IMR-90 (cell line): Measurements from ENCODE around the gene MICAL2. TPM values are rescaled to one million over a fixed set of nuclear protein-coding genes. Genes with fewer than 3 reads are reported as not detected.

Source experiments
- ATAC-seq: fragments of 200-7000 bp; cut with Tn5 transposase; 2 replicates; pipeline ENCODE4 v1.9.1; 2020; ENCODE audit warnings: low read depth, mild to moderate bottlenecking, moderate library complexity
- BruUV-seq: library from RNA; stranded (reverse); fragments of 400-500 nt; replicated peaks from 2 replicates; lab custom pipeline; 2021; lab: Mats Ljungman, UMichigan
- CTCF ChIA-PET: fragments of 300-600 bp; formaldehyde crosslinking; extraction: SDS; loops from one replicate; lab custom pipeline; 2021; ENCODE audit warnings: antibody characterized with exemption; lab: Yijun Ruan, JAX
- POLR2A ChIA-PET: fragments of 300-600 bp; sonication (Branson Sonifier 250); formaldehyde crosslinking; loops from one replicate; lab custom pipeline; 2022; ENCODE audit warnings: antibody characterized with exemption; ENCODE audit not compliant: unreplicated experiment; lab: Charles Lee
- DNase-seq: peaks from one replicate; pipeline ENCODE4 v3.0.0; 2013
- H2AFZ ChIP-seq: replicated peaks from 2 replicates; pipeline ENCODE3; 2013; ENCODE audit warnings: low read length, mild to moderate bottlenecking; ENCODE audit not compliant: poor library complexity
- H2AK5ac ChIP-seq: 2 replicates; pipeline ENCODE4 v1.6.1; 2013; ENCODE audit warnings: low read depth, low read length, inconsistent platforms
- H2AK9ac ChIP-seq: replicated peaks from 2 replicates; pipeline ENCODE3; 2013; ENCODE audit warnings: mild to moderate bottlenecking, low read depth, low read length, moderate library complexity; ENCODE audit not compliant: poor library complexity
- H2BK120ac ChIP-seq: 2 replicates; pipeline ENCODE4 v1.6.1; 2013; ENCODE audit warnings: low read depth, low read length, inconsistent platforms
- H2BK15ac ChIP-seq: 3 replicates; pipeline ENCODE4 v1.6.1; 2013; ENCODE audit warnings: low read depth, low read length, inconsistent platforms
- H2BK20ac ChIP-seq: 2 replicates; pipeline ENCODE4 v1.6.1; 2013; ENCODE audit warnings: low read depth, mild to moderate bottlenecking, inconsistent platforms, low read length, moderate library complexity
- H2BK5ac ChIP-seq: 2 replicates; pipeline ENCODE4 v1.6.1; 2013; ENCODE audit warnings: mild to moderate bottlenecking, low read depth, low read length, inconsistent platforms; ENCODE audit not compliant: poor library complexity, severe bottlenecking
- H3K14ac ChIP-seq: replicated peaks from 2 replicates; pipeline ENCODE4 v1.6.1; 2013; ENCODE audit warnings: low read depth, low read length, inconsistent platforms
- H3K18ac ChIP-seq: 2 replicates; pipeline ENCODE4 v1.6.1; 2013; ENCODE audit warnings: low read depth, low read length, control low read depth
- H3K23ac ChIP-seq: 2 replicates; pipeline ENCODE4 v1.6.1; 2013; ENCODE audit warnings: low read depth, low read length, inconsistent platforms
- H3K27ac ChIP-seq: 2 replicates; pipeline ENCODE4 v1.5.1; 2013; ENCODE audit warnings: mild to moderate bottlenecking, control low read depth, low read length; ENCODE audit not compliant: insufficient read depth
- H3K27me3 ChIP-seq: 2 replicates; pipeline ENCODE4 v1.6.1; 2013; ENCODE audit warnings: low read length; ENCODE audit not compliant: control insufficient read depth, insufficient read depth
- H3K36me3 ChIP-seq: 2 replicates; pipeline ENCODE4 v1.6.1; 2013; ENCODE audit warnings: low read length, mixed read lengths; ENCODE audit not compliant: control insufficient read depth, insufficient read depth
- H3K4ac ChIP-seq: 2 replicates; pipeline ENCODE4 v1.6.1; 2013; ENCODE audit warnings: low read depth, low read length, inconsistent platforms
- H3K4me1 ChIP-seq: 2 replicates; pipeline ENCODE4 v1.6.1; 2013; ENCODE audit warnings: low read length, mixed read lengths; ENCODE audit not compliant: control insufficient read depth, insufficient read depth
- H3K4me2 ChIP-seq: 2 replicates; pipeline ENCODE4 v1.6.1; 2013; ENCODE audit warnings: low read depth, mild to moderate bottlenecking, control low read depth, low read length, moderate library complexity
- H3K4me3 ChIP-seq: 2 replicates; pipeline ENCODE4 v1.5.1; 2013; ENCODE audit warnings: low read depth, mild to moderate bottlenecking, control low read depth, low read length, moderate library complexity; ENCODE audit not compliant: insufficient read depth
- H3K56ac ChIP-seq: 2 replicates; pipeline ENCODE4 v1.6.1; 2013; ENCODE audit warnings: low read length, inconsistent platforms; ENCODE audit not compliant: insufficient read depth; ENCODE audit errors: extremely low read depth
- H3K79me1 ChIP-seq, 2 experiments: 2 replicates each; pipeline ENCODE4 v1.6.1; 2013; ENCODE audit warnings: low read length in 2 of 2, inconsistent platforms in 1 of 2, low read depth in 1 of 2
- H3K9ac ChIP-seq: 2 replicates; pipeline ENCODE4 v1.6.1; 2013; ENCODE audit warnings: low read depth, low read length, control low read depth
- H3K9me1 ChIP-seq: 2 replicates; pipeline ENCODE4 v1.6.1; 2013; ENCODE audit warnings: low read length, inconsistent platforms; ENCODE audit not compliant: insufficient read depth
- H3K9me3 ChIP-seq: 2 replicates; pipeline ENCODE4 v1.6.1; 2013; ENCODE audit warnings: low read length; ENCODE audit not compliant: control insufficient read depth, insufficient read depth
- H4K20me1 ChIP-seq: 2 replicates; pipeline ENCODE4 v1.6.1; 2013; ENCODE audit warnings: low read length, inconsistent platforms; ENCODE audit not compliant: insufficient read depth
- H4K5ac ChIP-seq: 2 replicates; pipeline ENCODE4 v1.6.1; 2013; ENCODE audit warnings: mild to moderate bottlenecking, low read depth, low read length, control low read depth
- H4K8ac ChIP-seq, 2 experiments: 2 replicates each; pipeline ENCODE4 v1.6.1; 2013; ENCODE audit warnings: low read depth in 2 of 2, low read length in 2 of 2, control low read depth in 1 of 2, inconsistent platforms in 1 of 2
- H4K91ac ChIP-seq: 2 replicates; pipeline ENCODE4 v1.6.1; 2013; ENCODE audit warnings: low read depth, low read length, inconsistent platforms; ENCODE audit not compliant: insufficient read depth
- BHLHE40 ChIP-seq: fragments of 150-350 bp; IDR thresholded peaks from 2 replicates; pipeline ENCODE4 v1.6.1; 2016; ENCODE audit warnings: mild to moderate bottlenecking, low read depth, low read length
- CEBPB ChIP-seq: IDR thresholded peaks from 2 replicates; pipeline ENCODE4 v1.6.1; 2012; ENCODE audit warnings: low read depth, low read length, improper control_type of control experiment
- CHD1 ChIP-seq: IDR thresholded peaks from 2 replicates; pipeline ENCODE4 v1.6.1; 2012; ENCODE audit warnings: low read depth, low read length, improper control_type of control experiment
- FOS ChIP-seq: fragments of 150-350 bp; IDR thresholded peaks from 2 replicates; pipeline ENCODE4 v1.6.1; 2016; ENCODE audit warnings: low read depth, low read length
- MAFK ChIP-seq: IDR thresholded peaks from 2 replicates; pipeline ENCODE4 v1.6.1; 2012; ENCODE audit warnings: low read depth, low read length, improper control_type of control experiment
- MAZ ChIP-seq: IDR thresholded peaks from 2 replicates; pipeline ENCODE4 v1.6.1; 2012; ENCODE audit warnings: low read depth, mild to moderate bottlenecking, low read length, improper control_type of control experiment, moderate library complexity, borderline replicate concordance
- MXI1 ChIP-seq: IDR thresholded peaks from 2 replicates; pipeline ENCODE4 v1.6.1; 2012; ENCODE audit warnings: low read depth, mild to moderate bottlenecking, low read length, moderate library complexity, borderline replicate concordance
- NFE2L2 ChIP-seq: fragments of 150-350 bp; IDR thresholded peaks from 2 replicates; pipeline ENCODE4 v1.6.1; 2016; ENCODE audit warnings: low read depth, mild to moderate bottlenecking, low read length
- POLR2A ChIP-seq: IDR thresholded peaks from 2 replicates; pipeline ENCODE4 v1.6.1; 2012; ENCODE audit warnings: mild to moderate bottlenecking, low read depth, low read length
- RAD21 ChIP-seq: IDR thresholded peaks from 2 replicates; pipeline ENCODE4 v1.6.1; 2012; ENCODE audit warnings: low read length, improper control_type of control experiment
- RCOR1 ChIP-seq: IDR thresholded peaks from 2 replicates; pipeline ENCODE4 v1.6.1; 2012; ENCODE audit warnings: mild to moderate bottlenecking, low read length, improper control_type of control experiment; ENCODE audit not compliant: insufficient replicate concordance
- RFX5 ChIP-seq: IDR thresholded peaks from 2 replicates; pipeline ENCODE4 v1.8.0; 2012; ENCODE audit warnings: low read depth, mild to moderate bottlenecking, low read length, moderate library complexity
- SMC3 ChIP-seq: fragments of 150-350 bp; IDR thresholded peaks from 2 replicates; pipeline ENCODE4 v1.6.1; 2016; ENCODE audit warnings: low read depth, mild to moderate bottlenecking, antibody characterized with exemption, low read length, moderate library complexity
- WGBS, 2 experiments: methylation state at CpG; one replicate each; pipeline versions ENCODE4 v1.1.5 to v1.1.7; 2013; ENCODE audit warnings: missing lambda C conversion rate in 2 of 2; ENCODE audit not compliant: insufficient read length in 1 of 2; ENCODE audit errors: extremely low coverage in 2 of 2; 5-methylcytosine and 5-hydroxymethylcytosine counted together
- dilution Hi-C: fragments of 300-500 bp; cut with HindIII; formaldehyde crosslinking; loops from one replicate; pipeline ENCODE4 v1.14.3; 2018; ENCODE audit warnings: low sequenced_read_pairs; ENCODE audit not compliant: unreplicated experiment
- in situ Hi-C: fragments of 300-500 bp; cut with MboI; formaldehyde crosslinking; loops from 3 replicates; pipeline ENCODE4 v1.14.3; 2019; ENCODE audit warnings: low sequenced_read_pairs, inconsistent platforms, mixed read lengths
- intact Hi-C: fragments of 100-400 bp; cut with micrococcal nuclease; formaldehyde crosslinking; loops from 2 replicates; pipeline ENCODE4 v1.10.0; 2022
- polyA plus RNA-seq, 3 experiments: library from polyadenylated mRNA; depleted of rRNA; stranded (reverse); fragments of >200 nt; gene quantifications; 2 replicates each; pipeline ENCODE4 v1.2.3, GENCODE V29; 2012; ENCODE audit warnings: low replicate concordance in 1 of 3
- total RNA-seq: library from RNA; depleted of rRNA; stranded (reverse); fragments of >200 nt; gene quantifications from 2 replicates; pipeline ENCODE4 v1.2.3, GENCODE V29; 2012
- TF ChIP-seq, protein P1 (sequence below): conservative IDR thresholded peaks from 2 replicates; pipeline ENCODE4 v1.5.1; 2012; ENCODE audit warnings: mild to moderate bottlenecking, low read depth, low read length, improper control_type of control experiment
- TF ChIP-seq, protein P2 (sequence below): fragments of 150-350 bp; IDR thresholded peaks from 2 replicates; pipeline ENCODE4 v1.6.1; 2016; ENCODE audit warnings: low read depth, mild to moderate bottlenecking, low read length, moderate library complexity, borderline replicate concordance
- TF ChIP-seq, protein P3 (sequence below): fragments of 150-350 bp; IDR thresholded peaks from 2 replicates; pipeline ENCODE4 v1.6.1; 2017; ENCODE audit warnings: mild to moderate bottlenecking, antibody characterized with exemption, low read length, low read depth

Gene MICAL2
- total and polyA plus RNA-seq, 2 of the 4 experiments (the other 2 are of a cell fraction), result 170 to 336 TPM

DNA sequence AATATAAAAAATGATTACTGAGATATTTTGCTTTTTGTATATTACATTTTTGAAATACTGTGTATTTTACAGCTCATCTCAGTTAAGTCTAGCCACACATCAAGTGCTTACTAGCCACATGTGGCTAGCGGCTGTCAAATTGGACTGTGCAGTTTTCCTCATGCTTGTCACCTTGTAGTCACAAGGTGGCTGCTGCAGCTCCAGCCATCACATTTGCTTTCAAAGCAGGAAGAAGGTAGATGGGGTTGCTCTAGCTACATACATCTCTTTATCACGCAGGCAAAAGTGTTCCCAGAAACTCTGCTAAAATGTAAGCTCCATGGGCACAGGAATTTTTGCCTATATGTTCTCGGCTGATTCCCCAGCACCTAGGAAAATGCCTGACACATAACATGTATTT, 61.5 kb downstream of the MICAL2 start:
- H3K4ac ChIP-seq, result peak overlapping the region; percentile 73
- peak overlapping the region; percentile 68 for H2AK9ac ChIP-seq
- peak overlapping the region; percentile 70 for H3K23ac ChIP-seq
- peak overlapping the region; percentile 39; the same call in 1 of the 2 replicates for H3K18ac ChIP-seq
- peaks cover 28 to 74% of the 10 kb centered on the region in 2 experiments for H3K79me1 ChIP-seq
- intact Hi-C loops (no loop called here), in situ Hi-C loops (no loop called here), dilution Hi-C loops (no loop called here)
- peak overlapping the region; percentile 40 to 74; a peak in 3 of 4 replicates for H4K8ac ChIP-seq
- peaks cover 35% of the 10 kb centered on the region for H3K9me1 ChIP-seq
- H3K9me3 ChIP-seq, result peaks cover 3% of the 10 kb centered on the region
- 0 out of 2 replicates have a peak overlapping the region, but pooled peaks have one; percentile 18 for H3K27ac ChIP-seq
- H3K56ac ChIP-seq, result 0 out of 2 replicates have a peak overlapping the region, but pooled peaks have one; percentile 41
- H2BK20ac ChIP-seq, result peak overlapping the region; percentile 79
- peak overlapping the region; percentile 78 for H2BK120ac ChIP-seq
- H4K20me1 ChIP-seq, result no peaks in the 10 kb centered on the region
- peak overlapping the region; percentile 74 for H4K91ac ChIP-seq
- DNase-seq (no peak), ATAC-seq (no peak)
- peaks cover 5% of the 10 kb centered on the region for H3K36me3 ChIP-seq
- peak overlapping the region; percentile 80; the same call in 1 of the 2 replicates for H2AK5ac ChIP-seq
- ChIA-PET POLR2A (interaction anchor here (1.7 kb wide), 1 partner anchor 29 kb away, joined by 4 read pairs; no protein-coding TSS in a partner anchor), CTCF (interaction anchor here (1.3 kb wide), 1 partner anchor 12 kb away, joined by 3 read pairs; no protein-coding TSS in a partner anchor)
- no peak overlapping the region for H3K4me2 ChIP-seq
- H3K4me3 ChIP-seq, result no peak overlapping the region
- WGBS, 2 experiments, result no CpG with 5 or more reads among the region's 3 CpGs
- peak overlapping the region; percentile 85 for H3K14ac ChIP-seq
- peaks cover 31% of the 10 kb centered on the region for H3K4me1 ChIP-seq
- H4K5ac ChIP-seq, result peak overlapping the region; percentile 77; the same call in 1 of the 2 replicates
- H2AFZ ChIP-seq, result no peak overlapping the region
- no TSS peak for BruUV-seq
- peak overlapping the region; percentile 72 for H2BK5ac ChIP-seq
- peak overlapping the region; percentile 75; the same call in 2 of the 3 replicates for H2BK15ac ChIP-seq
- TF ChIP-seq BHLHE40 (no peak), NFE2L2 (no peak), MXI1 (no peak), CEBPB (no peak), MAFK (no peak), FOS (no peak), RAD21 (no peak), CHD1 (no peak), RFX5 (no peak), MAZ (no peak), RCOR1 (no peak), SMC3 (no peak), POLR2A (no peak)
- TF ChIP-seq, protein P1, sequence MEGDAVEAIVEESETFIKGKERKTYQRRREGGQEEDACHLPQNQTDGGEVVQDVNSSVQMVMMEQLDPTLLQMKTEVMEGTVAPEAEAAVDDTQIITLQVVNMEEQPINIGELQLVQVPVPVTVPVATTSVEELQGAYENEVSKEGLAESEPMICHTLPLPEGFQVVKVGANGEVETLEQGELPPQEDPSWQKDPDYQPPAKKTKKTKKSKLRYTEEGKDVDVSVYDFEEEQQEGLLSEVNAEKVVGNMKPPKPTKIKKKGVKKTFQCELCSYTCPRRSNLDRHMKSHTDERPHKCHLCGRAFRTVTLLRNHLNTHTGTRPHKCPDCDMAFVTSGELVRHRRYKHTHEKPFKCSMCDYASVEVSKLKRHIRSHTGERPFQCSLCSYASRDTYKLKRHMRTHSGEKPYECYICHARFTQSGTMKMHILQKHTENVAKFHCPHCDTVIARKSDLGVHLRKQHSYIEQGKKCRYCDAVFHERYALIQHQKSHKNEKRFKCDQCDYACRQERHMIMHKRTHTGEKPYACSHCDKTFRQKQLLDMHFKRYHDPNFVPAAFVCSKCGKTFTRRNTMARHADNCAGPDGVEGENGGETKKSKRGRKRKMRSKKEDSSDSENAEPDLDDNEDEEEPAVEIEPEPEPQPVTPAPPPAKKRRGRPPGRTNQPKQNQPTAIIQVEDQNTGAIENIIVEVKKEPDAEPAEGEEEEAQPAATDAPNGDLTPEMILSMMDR, result no peak
- TF ChIP-seq, protein P2, sequence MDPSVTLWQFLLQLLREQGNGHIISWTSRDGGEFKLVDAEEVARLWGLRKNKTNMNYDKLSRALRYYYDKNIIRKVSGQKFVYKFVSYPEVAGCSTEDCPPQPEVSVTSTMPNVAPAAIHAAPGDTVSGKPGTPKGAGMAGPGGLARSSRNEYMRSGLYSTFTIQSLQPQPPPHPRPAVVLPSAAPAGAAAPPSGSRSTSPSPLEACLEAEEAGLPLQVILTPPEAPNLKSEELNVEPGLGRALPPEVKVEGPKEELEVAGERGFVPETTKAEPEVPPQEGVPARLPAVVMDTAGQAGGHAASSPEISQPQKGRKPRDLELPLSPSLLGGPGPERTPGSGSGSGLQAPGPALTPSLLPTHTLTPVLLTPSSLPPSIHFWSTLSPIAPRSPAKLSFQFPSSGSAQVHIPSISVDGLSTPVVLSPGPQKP, result no peak
- TF ChIP-seq, protein P3, sequence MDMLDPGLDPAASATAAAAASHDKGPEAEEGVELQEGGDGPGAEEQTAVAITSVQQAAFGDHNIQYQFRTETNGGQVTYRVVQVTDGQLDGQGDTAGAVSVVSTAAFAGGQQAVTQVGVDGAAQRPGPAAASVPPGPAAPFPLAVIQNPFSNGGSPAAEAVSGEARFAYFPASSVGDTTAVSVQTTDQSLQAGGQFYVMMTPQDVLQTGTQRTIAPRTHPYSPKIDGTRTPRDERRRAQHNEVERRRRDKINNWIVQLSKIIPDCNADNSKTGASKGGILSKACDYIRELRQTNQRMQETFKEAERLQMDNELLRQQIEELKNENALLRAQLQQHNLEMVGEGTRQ, result no peak
- H3K27me3 ChIP-seq, result no peaks in the 10 kb centered on the region
- H3K9ac ChIP-seq, result no peak overlapping the region
